GF-D8 (cell line): ENCODE data around the gene FGFR1OP2.
"Not testable (repeated sequence)": the region's sequence is repeated elsewhere in the genome, so short reads cannot be mapped to it uniquely, and the experiment has no call there.

Experiments used
- DNase-seq: peaks from one replicate; lab custom pipeline; 2025; lab: John Stamatoyannopoulos, UW

FGFR1OP2 gene

DNA sequence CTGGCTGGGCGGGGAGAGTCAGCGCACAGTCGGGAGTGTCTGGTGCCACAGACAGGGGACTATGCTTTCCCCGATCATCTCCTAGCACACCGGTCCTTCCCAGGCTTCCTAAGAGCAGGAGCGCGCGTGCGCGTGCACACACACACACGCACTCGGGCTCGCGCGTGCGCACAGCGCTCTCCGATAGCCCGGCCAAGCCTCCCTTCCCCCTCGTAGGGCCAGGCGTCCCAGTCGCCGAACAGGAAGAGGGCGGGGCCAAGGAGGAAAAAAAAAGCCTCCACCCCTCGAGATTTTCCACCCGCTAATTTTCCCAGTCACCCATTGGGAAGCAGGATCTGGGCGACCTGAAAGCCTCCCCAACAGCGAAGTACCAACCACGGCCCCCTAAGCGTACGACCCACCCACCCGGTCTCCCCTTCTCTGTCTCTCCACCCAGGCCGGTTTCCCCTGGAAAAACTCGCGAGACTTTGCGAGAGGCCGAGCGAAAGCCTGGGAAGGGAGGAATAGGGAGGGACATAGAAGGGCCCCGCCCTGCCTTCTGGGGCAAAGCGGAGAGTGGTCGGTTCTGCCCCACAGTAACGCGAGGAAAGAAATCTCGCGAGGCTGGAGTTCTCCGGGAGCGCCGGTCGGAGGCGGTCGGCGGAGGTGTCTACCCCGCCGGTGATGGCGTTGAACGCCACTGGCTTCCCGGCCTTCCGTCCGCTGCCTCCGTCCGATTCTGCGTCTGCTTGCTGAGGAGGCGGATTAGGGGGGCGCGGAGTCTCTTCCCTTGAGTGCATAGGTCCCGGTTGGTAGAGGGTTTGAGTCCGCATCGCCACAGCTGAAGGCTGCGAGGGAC is at the start of gene FGFR1OP2, which contains the start of gene INTS13:
Gene FGFR1OP2, plus strand, starts transcription at position 608 of the 838 bp plus-strand sequence. CDS start 15,689 bp downstream, outside the sequence.
Gene INTS13, minus strand, starts transcription at position 119 of the 838 bp plus-strand sequence. CDS start 1,178 bp downstream, outside the sequence.
- peak; percentile 91 for DNase-seq

DNA sequence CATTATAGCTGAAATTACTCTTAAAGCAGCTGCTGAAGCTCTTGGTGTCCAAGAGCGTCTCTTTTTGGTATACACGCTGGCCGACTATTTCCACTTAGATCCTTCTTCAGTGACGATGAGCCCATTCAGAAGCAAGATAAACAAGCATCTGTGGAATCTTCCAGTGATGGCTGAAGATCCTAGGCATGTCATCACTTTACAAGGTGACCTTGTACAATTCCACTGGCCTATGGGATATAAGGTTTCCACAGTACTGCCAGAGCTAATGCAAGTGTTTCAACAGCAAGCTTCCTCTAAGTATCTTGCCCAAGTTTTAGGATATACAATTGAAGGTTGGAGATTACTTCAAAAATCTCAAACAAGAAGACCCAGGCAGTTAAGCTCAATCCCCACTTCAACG is 47.5 kb upstream of the FGFR1OP2 start:
- no peak for DNase-seq

DNA sequence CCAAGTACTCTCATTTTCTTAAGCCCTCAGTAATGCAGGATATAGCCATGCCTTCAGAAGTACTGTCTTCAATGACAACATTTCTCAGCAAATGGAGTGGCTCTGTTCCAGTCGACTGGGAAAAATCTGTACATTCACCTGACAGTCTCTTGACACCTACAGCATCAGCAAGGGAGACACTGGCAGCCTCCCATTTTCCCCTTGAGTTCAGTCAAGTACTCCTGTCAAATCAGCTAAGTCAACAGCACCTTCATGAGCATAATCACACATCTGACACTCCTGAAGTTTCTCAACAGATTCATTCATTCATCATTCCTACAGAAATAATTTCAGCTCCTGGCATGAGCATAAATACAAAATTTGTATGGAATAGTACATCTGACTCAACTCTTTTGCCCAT is 46.6 kb upstream of the FGFR1OP2 start:
- DNase-seq: no peak

DNA sequence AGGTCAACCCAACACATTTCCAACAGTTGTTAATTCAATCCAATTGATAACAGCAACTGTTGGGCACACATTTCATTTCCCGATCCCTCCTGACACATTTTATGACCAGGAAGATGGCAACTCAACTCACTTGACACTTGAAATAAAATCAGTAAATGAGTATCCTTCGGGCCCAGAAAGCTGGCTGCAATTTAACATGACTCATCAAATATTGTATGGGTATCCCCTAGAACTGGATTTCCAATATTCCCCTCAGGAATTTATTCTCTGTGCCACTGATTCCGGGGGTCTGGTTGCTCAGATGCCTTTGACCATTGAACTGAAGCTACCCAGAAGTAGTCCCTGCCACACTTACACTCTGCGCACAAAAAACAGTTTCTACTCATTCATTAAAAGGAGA is 42.6 kb upstream of the FGFR1OP2 start:
- no peak for DNase-seq

DNA sequence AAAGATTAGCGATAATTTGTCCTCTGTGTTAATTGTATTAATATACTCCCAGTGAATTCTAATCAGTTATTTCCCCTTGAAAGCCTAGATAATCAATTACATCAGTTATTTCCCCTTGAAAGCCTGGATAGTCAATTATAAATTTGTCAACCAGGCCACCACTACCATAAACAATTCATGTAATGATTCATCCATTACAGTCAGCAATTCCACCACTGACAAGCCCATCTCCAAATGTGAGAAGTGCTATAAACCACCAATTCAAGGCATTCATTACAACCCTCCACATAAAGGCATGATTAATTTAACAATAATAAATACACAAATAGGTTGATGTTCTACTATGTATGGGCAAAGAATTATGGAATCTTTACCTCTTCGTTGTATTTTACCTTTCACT is 41.4 kb upstream of the FGFR1OP2 start:
- DNase-seq: no peak

DNA sequence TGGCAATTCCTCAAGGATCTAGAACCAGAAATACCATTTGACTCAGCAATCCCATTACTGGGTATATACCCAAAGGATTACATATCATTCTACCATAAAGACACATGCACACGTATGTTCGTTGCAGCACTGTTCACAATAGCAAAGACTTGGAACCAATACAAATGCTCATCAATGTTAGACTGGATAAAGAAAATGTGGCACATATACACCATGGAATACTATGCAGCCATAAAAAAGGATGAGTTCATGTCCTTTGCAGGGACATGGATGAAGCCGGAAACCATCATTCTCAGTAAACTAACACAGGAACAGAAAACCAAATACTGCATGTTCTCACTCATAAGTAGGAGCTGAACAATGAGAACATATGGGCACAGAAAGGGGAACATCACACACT is 34.9 kb upstream of the FGFR1OP2 start:
- not testable (repeated sequence) for DNase-seq

DNA sequence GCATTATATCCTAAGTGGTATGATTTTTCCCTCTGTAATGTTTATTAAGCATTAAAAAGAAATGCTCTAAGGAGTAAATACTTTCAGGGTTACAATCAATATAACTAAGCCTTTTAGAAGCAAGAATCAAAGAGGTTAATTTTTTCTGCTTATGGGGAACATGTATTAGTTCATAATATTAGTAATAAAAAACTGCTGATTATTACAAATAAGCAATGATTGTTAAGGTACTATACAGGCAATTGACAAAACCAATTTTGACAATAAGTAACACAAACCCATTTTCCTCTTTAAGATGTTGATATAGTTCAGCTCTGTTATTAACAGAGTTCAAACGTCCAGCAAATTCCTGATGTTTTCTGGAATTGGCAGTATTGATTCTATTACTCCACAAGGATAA is 32.2 kb upstream of the FGFR1OP2 start:
- DNase-seq: no peak

DNA sequence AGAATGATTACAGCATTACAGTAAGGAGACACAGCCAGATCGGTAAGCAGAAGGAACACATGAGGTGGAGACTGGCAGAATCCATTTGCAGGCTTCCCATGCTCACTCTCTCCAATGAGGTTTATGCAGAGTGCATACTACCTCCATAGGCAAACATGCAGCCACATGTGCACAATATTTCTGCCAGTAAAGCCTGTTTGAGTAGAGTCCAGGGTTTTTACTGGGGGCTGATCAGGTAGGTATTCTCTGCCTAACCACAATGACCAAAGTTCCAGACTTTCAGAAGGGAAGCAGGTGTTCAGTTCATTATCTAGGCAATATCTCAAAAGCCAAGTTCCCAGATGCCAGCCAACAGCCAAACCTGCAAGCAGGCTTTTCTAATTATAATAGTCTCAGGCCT is 31.6 kb upstream of the FGFR1OP2 start:
- DNase-seq: peak; percentile 34

DNA sequence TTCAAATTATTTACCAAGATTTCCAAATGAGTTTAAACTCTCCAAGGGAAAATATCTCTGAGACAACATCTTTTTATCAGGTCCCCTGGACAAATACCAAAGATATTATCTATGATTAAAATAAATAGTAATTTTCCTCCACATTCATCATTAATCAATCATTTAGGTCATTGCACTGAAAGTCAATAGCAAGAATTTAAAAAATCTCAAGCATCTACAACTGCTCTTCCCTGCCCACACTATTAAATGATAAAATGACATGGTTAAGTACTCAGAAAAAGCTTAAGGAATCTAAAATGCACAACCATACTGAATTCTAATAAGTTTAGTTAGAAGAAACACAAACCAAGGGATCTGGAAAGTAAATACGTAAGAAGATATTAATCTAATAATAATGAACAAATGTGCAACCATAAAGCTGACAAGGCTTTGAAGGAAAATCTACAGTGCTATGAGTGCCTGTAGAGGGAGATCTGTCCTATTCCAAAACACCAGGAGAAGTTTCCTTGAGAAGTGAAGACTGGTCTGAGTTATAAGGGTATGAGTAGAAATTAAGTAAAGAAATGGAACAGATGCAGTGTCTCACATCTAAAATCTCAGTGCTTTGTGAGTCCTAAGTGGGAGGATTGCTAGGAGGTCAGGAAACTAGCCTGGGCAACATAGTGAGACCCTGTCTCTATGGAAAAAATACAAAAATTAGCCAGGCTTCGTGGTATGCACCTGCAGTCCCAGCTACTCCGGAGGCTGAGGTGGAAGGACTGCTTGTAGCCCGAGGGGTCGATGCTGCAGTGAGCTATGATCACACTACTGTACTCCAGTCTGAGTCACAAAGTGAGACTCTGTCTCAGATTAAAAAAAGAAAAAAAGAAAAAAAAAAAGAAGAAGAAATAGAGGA is 19.7 kb upstream of the FGFR1OP2 start:
- DNase-seq: no peak

DNA sequence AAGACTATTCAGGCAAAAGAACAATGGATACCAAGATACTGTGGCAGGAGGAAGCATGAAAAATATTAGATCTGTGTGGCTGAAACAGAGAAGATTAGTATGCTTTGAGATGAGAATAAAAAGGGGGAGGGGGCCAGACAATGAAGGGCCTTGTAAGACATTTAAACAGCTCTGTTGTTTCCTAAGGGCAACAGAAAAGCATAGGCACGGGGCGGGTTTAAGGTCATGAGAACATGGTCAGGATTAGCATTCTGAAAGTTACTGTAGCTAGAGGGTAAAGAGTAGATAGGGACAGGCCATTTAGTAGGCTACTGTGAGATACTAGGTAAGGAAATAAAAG is 19.1 kb upstream of the FGFR1OP2 start:
- no peak for DNase-seq

DNA sequence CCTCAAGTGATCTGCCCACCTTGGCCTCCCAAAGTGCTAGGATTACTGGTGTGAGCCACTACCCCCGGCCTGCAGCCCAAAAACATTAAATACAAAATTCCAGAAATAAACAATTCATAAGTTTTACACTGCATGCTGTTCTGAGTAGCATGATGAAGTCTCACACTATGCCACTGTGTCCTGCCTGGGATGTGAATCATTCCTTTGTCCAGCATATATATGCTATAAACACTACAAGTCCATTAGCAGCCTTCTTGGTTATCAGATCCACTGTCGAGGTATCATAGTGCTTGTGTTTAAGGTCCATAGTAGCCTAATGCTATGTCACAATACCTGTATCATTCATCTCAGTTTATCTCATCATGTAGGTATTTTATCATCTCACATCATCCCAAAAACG is 16.4 kb upstream of the FGFR1OP2 start:
- no peak for DNase-seq

DNA sequence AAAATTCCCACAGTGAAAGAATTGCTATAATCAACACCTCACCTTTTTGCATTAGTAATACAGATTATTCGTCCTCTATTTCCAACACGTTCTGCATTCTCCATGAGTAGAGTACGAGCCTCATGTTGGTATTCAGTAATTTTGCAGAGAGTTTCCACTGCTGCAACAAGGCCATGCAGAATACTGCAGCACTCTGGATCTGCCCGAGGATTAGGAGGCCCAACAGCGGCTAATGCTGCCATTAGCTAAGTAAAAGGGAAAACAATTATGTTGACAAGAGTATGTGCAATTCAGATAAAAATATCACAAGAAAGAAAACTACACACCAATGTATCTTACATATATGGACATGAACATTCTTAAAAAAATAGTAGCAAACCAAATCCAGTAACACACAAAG is 9.6 kb upstream of the FGFR1OP2 start:
- DNase-seq: no peak

DNA sequence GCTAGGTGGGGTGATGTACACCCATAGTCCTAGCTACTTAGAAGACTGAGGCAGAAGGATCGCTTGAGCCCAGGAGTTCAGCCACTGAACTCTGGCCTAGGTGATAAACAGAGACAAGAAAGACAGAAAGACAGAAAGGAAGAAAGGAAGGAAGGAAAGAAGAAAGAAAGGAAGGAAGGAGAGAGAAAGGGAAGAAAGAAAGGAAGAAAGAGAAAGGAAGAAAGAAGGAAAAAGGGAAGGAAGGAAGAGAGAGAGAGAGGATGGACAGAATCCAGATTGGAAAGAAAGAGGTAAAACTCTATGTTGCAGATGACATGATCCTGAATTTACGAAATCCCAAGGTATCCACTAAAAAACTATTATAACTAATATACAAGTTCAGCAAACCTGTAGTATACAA is 8.7 kb upstream of the FGFR1OP2 start:
- DNase-seq: no peak

DNA sequence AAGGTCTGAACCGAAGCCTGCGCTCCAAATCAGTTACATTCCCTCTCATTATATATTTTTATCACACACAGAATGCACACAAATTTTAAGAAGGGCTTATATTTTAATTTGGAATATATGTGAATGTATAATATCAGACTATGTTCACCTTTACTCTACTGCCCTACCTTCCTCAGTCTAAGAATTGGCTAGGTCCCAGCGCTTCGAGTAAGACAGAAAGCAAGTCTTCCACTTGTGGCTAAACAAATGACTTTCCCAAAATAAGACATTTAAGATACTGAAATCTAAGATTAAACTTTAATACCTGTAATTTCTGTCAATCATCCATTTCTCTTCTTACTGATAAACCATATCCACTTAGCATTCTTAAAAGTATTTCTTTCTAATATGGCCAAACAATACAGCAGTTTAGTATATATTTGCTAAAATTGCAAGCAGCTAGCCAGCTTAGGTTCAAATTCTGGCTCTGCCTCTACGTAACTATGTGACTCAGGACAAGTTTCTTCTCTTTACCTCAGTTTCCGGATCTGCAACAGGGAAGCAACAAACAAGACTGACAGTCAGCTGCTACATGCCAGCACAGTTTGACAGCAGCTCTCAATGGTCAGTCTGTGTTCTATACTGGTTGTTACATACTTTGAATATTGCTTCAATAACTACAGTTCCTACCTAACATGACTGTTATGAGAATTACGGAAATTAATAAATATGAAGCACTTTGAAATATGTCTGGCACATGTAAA is 2.5 kb upstream of the FGFR1OP2 start:
- DNase-seq: no peak

DNA sequence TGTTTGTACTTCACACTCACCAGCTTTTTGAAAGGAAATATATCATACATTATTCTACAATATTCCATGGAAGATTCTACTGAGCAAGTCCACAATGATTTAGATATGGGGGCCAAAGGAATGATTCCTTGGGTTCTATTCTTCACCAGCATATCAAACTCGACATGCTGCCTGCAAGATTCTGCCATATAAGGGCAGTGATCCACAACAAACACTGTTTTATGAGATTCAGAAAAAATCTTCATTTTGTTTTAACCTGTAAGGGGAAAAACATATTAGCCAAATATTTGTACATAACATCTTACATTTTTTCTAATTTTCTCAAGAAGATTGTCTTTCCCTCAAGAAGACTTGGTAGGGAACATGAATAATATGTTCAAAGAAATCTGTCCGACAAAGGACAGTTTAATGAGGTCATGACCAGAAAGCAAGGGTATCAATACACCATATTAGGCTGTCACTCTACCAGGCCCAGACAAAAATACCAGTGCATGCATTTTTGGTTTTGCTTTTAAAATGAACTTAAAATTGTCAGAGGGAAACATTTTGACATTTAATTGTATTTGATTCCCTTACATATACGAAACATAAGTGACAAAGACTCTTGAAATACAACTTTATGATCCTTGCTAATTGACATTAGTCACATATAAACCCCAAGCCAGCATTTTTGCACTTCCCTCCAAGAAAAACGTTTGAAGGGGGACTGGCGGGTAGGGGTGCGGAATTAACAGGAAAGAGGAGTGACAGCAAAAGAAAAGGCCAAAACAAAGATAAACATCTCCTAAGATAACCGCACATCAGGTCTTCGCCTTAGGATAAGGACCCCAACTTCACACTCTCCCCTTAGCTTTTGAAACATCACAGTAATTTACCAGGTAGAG is 1.5 kb upstream of the FGFR1OP2 start:
- peak; percentile 23 for DNase-seq

DNA sequence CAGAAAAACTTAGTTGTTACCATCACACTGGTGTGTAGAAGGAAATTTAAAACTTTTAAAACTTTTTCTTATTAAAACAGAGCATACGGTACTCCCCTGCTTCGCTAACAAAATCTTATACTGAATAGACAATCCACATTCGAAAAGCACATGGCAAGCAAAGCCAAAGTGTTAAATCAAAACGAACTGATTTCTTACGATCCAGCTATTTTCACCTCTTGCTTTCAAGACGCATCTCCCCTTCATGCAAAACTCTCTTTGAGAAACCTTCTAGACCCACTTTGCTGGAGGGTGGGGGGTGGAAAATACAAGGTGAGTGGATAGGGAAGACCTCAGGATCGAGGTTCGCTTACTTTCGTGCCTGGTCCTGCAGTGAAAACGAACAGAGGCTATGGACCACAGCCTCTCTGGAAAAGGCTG is 817 bp upstream of the FGFR1OP2 start:
- DNase-seq: no peak

DNA sequence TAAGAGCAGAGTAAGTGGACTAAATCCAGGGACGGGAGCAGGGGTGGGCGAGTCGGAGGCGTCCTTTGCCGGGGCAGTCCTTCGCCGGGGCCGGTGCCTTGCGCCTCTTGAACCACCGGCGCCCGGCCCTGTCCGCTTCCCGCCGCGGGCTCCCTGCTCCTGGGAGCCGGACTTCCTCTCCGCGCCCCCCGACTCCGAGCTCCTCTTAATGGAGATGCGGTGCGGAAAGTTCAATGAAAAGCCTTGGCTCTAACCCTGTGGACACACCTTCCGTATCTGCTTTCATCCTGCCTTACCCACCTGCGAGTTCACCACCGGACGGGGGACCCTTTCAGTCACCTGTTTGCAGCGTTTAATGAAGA is 412 bp downstream of the FGFR1OP2 start:
- DNase-seq: no peak

DNA sequence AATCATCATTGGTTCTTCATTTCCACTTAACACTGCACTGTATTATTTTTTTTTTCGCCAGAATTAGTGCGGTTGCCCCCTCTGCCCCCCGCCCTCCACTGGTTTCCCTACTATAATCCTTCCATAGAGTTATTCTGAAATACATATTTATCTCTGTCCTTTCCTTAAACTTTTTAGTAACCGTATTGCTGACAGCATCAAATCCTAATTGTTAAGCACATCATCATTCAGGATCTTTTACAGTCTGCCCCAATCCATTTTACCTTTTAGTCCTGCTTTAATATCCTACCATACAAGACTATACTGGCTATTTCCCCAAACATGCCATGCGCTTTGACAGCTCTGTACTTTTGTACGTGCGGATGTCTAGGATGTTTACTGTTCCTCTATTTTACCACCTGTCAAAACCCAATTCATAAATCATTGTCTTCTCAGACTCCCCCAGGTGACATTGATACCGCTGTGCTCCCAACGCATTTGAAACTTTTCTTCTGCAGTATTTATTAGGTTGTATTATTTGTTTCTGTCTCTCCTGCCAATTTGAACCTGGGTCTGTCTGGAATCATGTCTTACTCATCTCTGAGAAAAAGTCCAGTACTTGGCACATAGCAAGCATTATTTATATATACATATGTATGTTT is 1.0 kb downstream of the FGFR1OP2 start:
- DNase-seq: no peak

DNA sequence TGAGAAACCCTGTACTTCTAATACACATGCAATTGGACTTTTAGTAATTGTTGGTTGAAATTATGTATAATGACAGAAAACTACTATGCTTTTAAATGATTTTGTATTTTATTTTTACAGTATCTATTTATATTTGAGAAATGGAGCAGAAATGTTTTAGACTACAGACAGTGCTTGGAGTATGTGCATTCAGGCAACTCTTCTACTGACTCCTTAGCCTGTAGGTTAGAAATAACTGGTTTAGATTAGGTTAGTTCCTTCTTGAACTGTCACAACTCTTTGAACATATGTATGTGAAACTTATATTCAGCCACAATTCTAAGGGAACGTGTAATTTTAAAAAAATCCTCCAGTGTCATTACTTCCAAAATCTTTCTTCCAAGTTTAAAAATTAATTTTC is 1.7 kb downstream of the FGFR1OP2 start:
- no peak for DNase-seq

DNA sequence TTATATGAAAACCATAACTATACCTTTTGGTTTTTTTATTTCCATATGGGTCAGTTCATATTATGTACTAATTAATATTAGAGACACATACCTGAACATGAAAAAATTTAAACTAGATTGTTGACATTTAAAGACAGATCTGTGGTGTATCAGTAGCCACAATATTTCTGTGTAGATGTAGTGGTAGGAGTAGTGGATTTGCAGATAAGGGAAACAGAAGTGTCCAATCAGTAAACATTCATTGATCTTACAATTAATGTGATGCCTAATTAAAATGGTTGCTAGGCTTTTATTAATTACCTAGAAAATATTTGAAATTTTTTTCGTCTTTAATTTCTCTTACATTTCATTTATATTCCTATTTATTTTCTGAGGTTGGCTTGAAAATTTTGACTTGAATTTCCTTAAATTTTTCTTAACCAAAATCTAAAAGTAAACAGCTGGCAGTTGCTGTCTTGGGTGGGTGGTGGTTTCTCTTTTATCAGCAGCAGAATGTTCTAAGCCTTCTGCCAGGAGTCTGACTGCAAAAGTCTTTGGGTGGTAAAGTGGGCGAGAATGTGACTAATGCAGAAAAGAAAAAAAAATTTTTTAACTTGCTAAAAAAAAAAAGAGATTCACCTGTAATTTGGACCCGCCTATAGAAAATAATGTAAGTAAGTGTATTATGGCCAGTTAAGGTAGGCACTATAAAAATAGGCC is 2.4 kb downstream of the FGFR1OP2 start:
- DNase-seq: no peak
